ENCODE results near the gene SETSIP.
"Not testable (repeated sequence)": the region's sequence is repeated elsewhere in the genome, so short reads cannot be mapped to it uniquely, and the experiment has no call there.

Gene SETSIP

DNA sequence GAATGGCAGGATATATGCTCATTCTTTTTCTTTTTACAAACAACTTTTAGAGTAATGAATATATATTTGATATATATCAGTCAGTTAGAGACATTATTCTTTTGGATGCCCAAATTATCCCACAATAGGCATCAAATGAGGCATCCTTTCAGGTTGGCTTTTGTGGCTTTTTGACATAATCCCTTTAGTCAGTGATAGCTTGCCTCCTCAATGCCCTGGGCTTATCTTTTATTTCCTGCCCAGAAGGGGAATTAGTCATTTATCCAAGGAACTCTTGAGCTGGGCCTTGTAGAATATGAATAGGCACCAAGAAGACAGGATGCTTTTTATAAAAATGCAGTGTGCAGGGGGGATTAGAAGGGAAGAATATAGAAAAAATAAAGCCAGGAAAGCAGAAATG lies 23.3 kb downstream of the SETSIP start:
- DNase-seq (ENCODE audit: low spot score) = no peak

DNA sequence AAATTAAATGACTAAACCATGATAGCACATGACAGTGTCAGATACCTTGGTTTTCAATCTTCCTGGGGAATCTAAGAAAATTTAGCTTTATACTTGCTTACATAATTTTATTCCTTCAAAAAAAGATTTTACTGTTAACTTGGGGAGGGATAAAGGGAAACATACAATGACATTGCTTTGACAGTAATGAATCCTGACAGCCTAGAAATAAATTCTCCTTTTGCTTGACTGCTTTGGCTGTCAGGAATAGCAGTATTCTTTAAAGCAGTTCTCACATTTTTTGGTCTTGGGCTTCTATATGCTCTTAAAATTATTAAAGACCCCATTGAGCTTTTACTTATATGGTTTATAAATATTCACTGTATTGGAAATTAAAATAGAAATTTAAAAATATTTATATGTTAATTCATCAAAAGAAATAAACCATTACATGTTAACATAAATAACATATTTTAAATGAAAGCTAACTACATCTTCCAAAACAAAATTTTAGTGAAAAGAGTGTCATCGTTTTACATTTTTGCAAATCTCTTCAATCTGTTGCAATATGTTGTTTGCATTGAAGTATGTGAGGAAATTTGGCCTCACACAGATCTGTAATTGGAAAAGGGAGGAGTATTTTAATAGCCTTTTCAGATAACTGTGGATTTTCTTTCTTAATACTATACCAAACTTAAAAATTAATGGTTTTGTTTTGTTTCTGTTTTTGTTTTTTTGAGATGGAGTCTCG lies 29.3 kb downstream of the SETSIP start:
- no peak for DNase-seq (ENCODE audit: low spot score)

GRCh38 chr1:92043621-92044020 lies 31.6 kb downstream of the SETSIP start:
- DNase-seq (ENCODE audit: low spot score) = no peak

DNA sequence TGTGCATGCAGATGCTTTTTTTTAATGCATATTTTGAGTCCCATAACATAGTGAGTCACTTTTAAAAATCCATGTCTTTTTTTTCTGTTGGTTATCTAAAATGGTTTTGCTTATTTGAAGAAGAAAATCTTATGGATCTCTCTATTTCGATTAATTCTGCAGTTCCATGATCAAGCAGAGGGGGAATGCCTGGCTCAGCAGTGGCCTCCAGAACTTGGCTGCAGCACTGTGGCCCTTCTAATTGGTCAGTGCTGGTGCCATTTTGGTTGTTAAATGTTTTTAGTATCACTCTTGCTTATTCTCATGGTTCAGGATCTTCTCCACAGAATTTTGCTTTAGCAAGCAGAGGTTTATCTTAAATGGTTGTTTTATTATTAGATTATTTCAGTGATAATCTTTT lies 34.2 kb downstream of the SETSIP start:
- no peak for DNase-seq (ENCODE audit: low spot score)

DNA sequence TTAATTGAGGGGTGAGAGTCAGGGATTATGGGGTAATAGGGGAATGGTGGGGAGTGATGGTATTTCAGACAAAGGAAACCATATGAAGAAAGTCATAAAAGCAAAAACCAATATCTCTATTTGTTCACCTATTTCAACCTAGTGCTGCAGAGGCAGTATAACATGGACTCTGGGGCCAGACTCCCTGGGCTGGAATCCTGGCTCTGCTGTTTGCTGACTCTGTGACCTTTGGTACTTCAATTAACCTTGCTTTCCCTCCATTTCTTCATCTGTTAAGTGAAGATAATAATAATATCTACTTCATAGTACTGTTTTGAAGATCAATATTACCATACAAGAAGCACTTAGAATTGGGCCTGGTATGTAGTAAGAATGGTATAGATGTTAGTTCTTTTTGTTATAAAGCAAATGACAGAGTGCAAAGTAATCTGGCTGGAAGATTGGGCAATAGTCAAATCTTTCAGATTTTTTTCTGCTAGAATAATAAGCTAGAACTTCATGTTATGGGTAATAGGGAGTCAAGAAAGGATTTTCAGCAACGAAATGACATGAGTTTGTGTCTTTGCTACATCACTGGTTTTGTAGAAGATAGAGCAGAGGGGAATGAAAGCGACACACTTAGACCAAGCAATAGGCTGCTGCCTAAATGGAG lies 36.4 kb downstream of the SETSIP start:
- no peak for DNase-seq (ENCODE audit: low spot score)

DNA sequence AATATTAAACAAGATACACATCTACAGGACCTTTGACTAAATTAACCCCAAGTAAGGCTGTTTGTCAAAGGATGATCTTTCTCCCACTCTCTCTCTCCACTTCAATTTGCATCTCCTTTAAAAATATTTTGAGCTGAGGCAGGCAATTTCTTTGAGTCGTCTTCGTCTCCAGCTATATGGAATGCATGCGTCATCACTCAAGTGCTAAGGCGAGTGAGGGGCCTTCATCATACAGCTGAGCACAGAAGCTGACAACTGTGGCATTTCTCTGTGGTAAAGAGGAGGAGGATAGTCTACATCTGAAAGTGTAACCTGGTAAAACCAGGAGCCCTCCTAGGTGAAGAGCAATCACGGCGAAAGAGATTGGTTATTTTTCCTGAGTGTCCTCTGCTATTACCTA lies 37.8 kb downstream of the SETSIP start:
- DNase-seq (ENCODE audit: low spot score) = no peak

DNA sequence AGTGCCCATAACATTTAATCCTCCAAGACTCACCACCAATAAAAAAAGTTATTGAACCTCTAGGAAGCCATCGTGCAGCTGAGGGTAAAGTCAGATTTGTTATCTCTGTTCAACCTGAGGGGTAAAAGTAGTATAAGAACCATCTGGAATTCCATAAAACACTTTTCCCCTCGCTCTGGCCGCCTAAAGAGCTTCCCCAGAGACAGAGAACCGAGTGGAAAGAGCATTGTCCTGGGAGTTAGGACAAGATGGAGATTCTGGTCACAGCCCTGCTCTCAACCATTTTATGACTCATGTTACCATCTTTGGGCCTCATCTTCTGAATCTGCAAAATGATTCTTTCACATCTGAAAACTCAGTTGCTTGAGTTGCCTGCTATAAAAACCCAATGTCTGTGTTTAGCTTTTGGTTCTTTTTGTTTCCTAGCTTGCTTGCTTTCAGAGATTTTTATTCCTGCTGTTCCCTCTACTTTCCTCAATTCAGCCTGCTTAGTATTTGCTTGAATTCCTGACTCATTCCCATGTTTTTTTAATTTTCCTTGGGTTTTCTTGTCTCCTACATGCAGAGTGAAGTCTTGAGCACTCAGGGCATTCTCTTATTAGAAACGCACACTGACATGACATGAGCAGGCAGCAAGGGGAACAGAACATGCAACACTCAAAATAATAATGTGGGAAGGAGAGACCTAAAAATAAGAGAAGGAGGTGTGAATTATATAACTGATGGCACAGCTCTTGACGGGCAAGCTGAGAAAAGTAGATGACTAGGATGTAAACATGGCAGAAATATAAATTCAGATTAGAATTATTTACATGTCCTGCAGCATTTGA lies 43.7 kb downstream of the SETSIP start:
- no peak for DNase-seq (ENCODE audit: low spot score)

- no peak for DNase-seq (ENCODE audit: low spot score)
Observed at GRCh38 chr1:92030656-92031107, 44.5 kb downstream of the SETSIP start.

GRCh38 chr1:92029241-92029922 lies 45.8 kb downstream of the SETSIP start:
- no peak for DNase-seq (ENCODE audit: low spot score)

GRCh38 chr1:92026806-92027205 lies 48.4 kb downstream of the SETSIP start:
- no peak for DNase-seq (ENCODE audit: low spot score)

- DNase-seq (ENCODE audit: low spot score) = not testable (repeated sequence)
Observed at GRCh38 chr1:92026042-92026441, 49.2 kb downstream of the SETSIP start.

All from NAMALWA (cell line).